H1 (cell line): ENCODE data around the gene TMEM164. TPM values are rescaled to one million over a fixed set of nuclear protein-coding genes. Genes with fewer than 3 reads are reported as not detected.

Source experiments
- CTCF ChIA-PET: fragments of 300-600 bp; sonication (Branson Sonifier 250); formaldehyde crosslinking; loops from one replicate; lab custom pipeline; 2021; ENCODE audit not compliant: partially characterized antibody; lab: Charles Lee
- POLR2A ChIA-PET: fragments of 300-600 bp; sonication (Branson Sonifier 250); formaldehyde crosslinking; loops from one replicate; lab custom pipeline; 2021; ENCODE audit warnings: inconsistent platforms; ENCODE audit not compliant: partially characterized antibody; lab: Charles Lee
- DNase-seq, 2 experiments: peaks; one replicate each; pipeline versions ENCODE4 v3.0.0 to v3.0.0-alpha.2; 2010 to 2022; ENCODE audit warnings: low spot score in 2 of 2, low read depth in 1 of 2, mixed read lengths in 1 of 2
- FAIRE-seq: peaks from 2 replicates; lab custom pipeline; 2011; peaks lifted over from hg19 to GRCh38; lab: Jason Lieb, UNC
- H2AFZ ChIP-seq: 2 replicates; pipeline ENCODE4 v1.8.1; 2012; ENCODE audit warnings: low read length, inconsistent platforms
- H2AK5ac ChIP-seq: 2 replicates; pipeline ENCODE4 v1.6.1; 2013; ENCODE audit warnings: low read depth, low read length
- H2BK120ac ChIP-seq: replicated peaks from 2 replicates; pipeline ENCODE3; 2013; ENCODE audit warnings: low read depth, low read length, inconsistent platforms
- H2BK12ac ChIP-seq: 2 replicates; pipeline ENCODE4 v1.6.1; 2013; ENCODE audit warnings: low read depth, low read length
- H2BK15ac ChIP-seq: 2 replicates; pipeline ENCODE4 v1.6.1; 2013; ENCODE audit warnings: low read length
- H2BK20ac ChIP-seq: 2 replicates; pipeline ENCODE4 v1.6.1; 2013; ENCODE audit warnings: low read length
- H2BK5ac ChIP-seq: 2 replicates; pipeline ENCODE4 v1.6.1; 2013; ENCODE audit warnings: low read depth, low read length
- H3K14ac ChIP-seq: 2 replicates; pipeline ENCODE4 v1.6.1; 2013; ENCODE audit warnings: inconsistent platforms; ENCODE audit not compliant: insufficient read length
- H3K18ac ChIP-seq: 2 replicates; pipeline ENCODE4 v1.6.1; 2013; ENCODE audit warnings: low read length; ENCODE audit errors: extremely low read depth
- H3K23ac ChIP-seq: 2 replicates; pipeline ENCODE4 v1.6.1; 2013; ENCODE audit warnings: inconsistent platforms; ENCODE audit not compliant: insufficient read length
- H3K23me2 ChIP-seq: 2 replicates; pipeline ENCODE4 v1.6.1; 2013; ENCODE audit warnings: low read depth, low read length
- H3K27ac ChIP-seq: 2 replicates; pipeline ENCODE4 v1.6.1; 2011; ENCODE audit warnings: low read depth, low read length, inconsistent platforms
- H3K27me3 ChIP-seq, 4 experiments: replicated peaks in 1 of 4; 1 replicate in 1 of 4; 2 replicates in 3 of 4; pipeline versions ENCODE4 v1.6.1 to v1.8.1; 2011 to 2013; ENCODE audit warnings: low read length in 3 of 4, mild to moderate bottlenecking in 3 of 4, inconsistent platforms in 2 of 4, mixed read lengths in 2 of 4, moderate library complexity in 1 of 4; ENCODE audit not compliant: control insufficient read depth in 3 of 4, insufficient read depth in 3 of 4; ENCODE audit errors: extremely low read depth in 1 of 4
- H3K36me3 ChIP-seq, 4 experiments: 2 replicates each; pipeline versions ENCODE4 v1.6.1 to v1.8.1; 2011 to 2013; ENCODE audit warnings: mild to moderate bottlenecking in 4 of 4, low read length in 3 of 4, moderate library complexity in 2 of 4, control low read depth in 1 of 4, inconsistent platforms in 1 of 4; ENCODE audit not compliant: insufficient read depth in 4 of 4, control insufficient read depth in 2 of 4
- H3K4ac ChIP-seq: replicated peaks from 2 replicates; pipeline ENCODE3; 2013; ENCODE audit warnings: low read length, low read depth, mixed read lengths, inconsistent platforms; ENCODE audit not compliant: insufficient read length
- H3K4me1 ChIP-seq, 4 experiments: replicated peaks in 1 of 4; 1 replicate in 1 of 4; 2 replicates in 3 of 4; pipeline versions ENCODE4 v1.6.1 to v1.8.1; 2011 to 2013; ENCODE audit warnings: low read length in 3 of 4, inconsistent platforms in 2 of 4, mixed read lengths in 1 of 4; ENCODE audit not compliant: insufficient read depth in 4 of 4, control insufficient read depth in 3 of 4
- H3K4me2 ChIP-seq, 2 experiments: 2 replicates each; pipeline versions ENCODE4 v1.6.1 to v1.8.1; 2011 to 2013; ENCODE audit warnings: low read depth in 2 of 2, low read length in 2 of 2, control low read depth in 1 of 2, inconsistent platforms in 1 of 2, mild to moderate bottlenecking in 1 of 2; ENCODE audit not compliant: insufficient read depth in 1 of 2
- H3K4me3 ChIP-seq, 4 experiments: fragments of 200-600, 300-600 bp in 1 of 4; sonication (generic), shearing (Covaris generic), sonication (Bioruptor Twin) in 1 of 4; 2 replicates each; pipeline versions ENCODE4 v1.5.1 to v1.8.1; 2011 to 2016; ENCODE audit warnings: low read length in 4 of 4, low read depth in 3 of 4, control low read depth in 2 of 4, inconsistent platforms in 2 of 4, mild to moderate bottlenecking in 2 of 4, mixed read lengths in 1 of 4, moderate library complexity in 1 of 4; ENCODE audit not compliant: insufficient read depth in 2 of 4; ENCODE audit errors: extremely low read depth in 1 of 4
- H3K56ac ChIP-seq: replicated peaks from 2 replicates; pipeline ENCODE3; 2013; ENCODE audit warnings: low read depth, mild to moderate bottlenecking, mixed read lengths, low read length, inconsistent platforms; ENCODE audit not compliant: insufficient read length
- H3K79me1 ChIP-seq: 2 replicates; pipeline ENCODE4 v1.6.1; 2013; ENCODE audit warnings: low read depth, low read length, control low read depth
- H3K79me2 ChIP-seq, 2 experiments: 2 replicates each; pipeline versions ENCODE4 v1.6.1 to v1.8.1; 2012 to 2013; ENCODE audit warnings: low read length in 2 of 2, mild to moderate bottlenecking in 2 of 2, inconsistent platforms in 1 of 2; ENCODE audit not compliant: insufficient read depth in 2 of 2, control insufficient read depth in 1 of 2
- H3K9ac ChIP-seq, 4 experiments: replicated peaks in 1 of 4; 1 replicate in 1 of 4; 2 replicates in 3 of 4; pipeline versions ENCODE4 v1.6.1 to v1.8.1; 2011 to 2013; ENCODE audit warnings: low read depth in 3 of 4, low read length in 3 of 4, control low read depth in 2 of 4, mild to moderate bottlenecking in 2 of 4, moderate library complexity in 2 of 4, inconsistent platforms in 1 of 4; ENCODE audit errors: extremely low read depth in 1 of 4
- H3K9me3 ChIP-seq, 2 experiments: 2 replicates each; pipeline versions ENCODE4 v1.6.1 to v1.8.1; 2012 to 2013; ENCODE audit warnings: mild to moderate bottlenecking in 2 of 2, moderate library complexity in 2 of 2, control low read depth in 1 of 2, inconsistent platforms in 1 of 2, low read depth in 1 of 2, low read length in 1 of 2, mixed read lengths in 1 of 2; ENCODE audit not compliant: insufficient read depth in 2 of 2
- H4K20me1 ChIP-seq, 2 experiments: replicated peaks in 1 of 2; 2 replicates each; pipeline versions ENCODE3 to v1.8.1; 2011 to 2013; ENCODE audit warnings: inconsistent platforms in 2 of 2, low read length in 2 of 2, mild to moderate bottlenecking in 1 of 2; ENCODE audit not compliant: insufficient read depth in 2 of 2, control insufficient read depth in 1 of 2
- H4K5ac ChIP-seq: 2 replicates; pipeline ENCODE4 v1.6.1; 2013; ENCODE audit warnings: low read length, low read depth, mixed read lengths, inconsistent platforms; ENCODE audit not compliant: insufficient read length
- H4K8ac ChIP-seq: 2 replicates; pipeline ENCODE4 v1.8.0; 2013; ENCODE audit warnings: mild to moderate bottlenecking, moderate library complexity, low read length, inconsistent platforms; ENCODE audit not compliant: insufficient read depth; ENCODE audit errors: extremely low read depth
- H4K91ac ChIP-seq: replicated peaks from 2 replicates; pipeline ENCODE3; 2013; ENCODE audit warnings: low read length, mixed read lengths, inconsistent platforms; ENCODE audit not compliant: insufficient read length
- WGBS, 2 experiments: shearing (Covaris generic) in 1 of 2; methylation state at CpG; one replicate each; pipeline versions ENCODE4 v1.1.6 to v1.1.7; 2013 to 2015; ENCODE audit warnings: low lambda C conversion rate in 2 of 2, mixed read lengths in 2 of 2, inconsistent platforms in 1 of 2, low coverage in 1 of 2, missing lambda C conversion rate in 1 of 2; ENCODE audit not compliant: insufficient replicate concordance in 2 of 2, insufficient coverage in 1 of 2, insufficient read length in 1 of 2; ENCODE audit errors: extremely low coverage in 1 of 2, missing lambda C conversion rate in 1 of 2; 5-methylcytosine and 5-hydroxymethylcytosine counted together
- polyA plus RNA-seq, 7 experiments: library from polyadenylated mRNA; depleted of rRNA in 3 of 7; stranded (reverse) in 5 of 7; unstranded in 2 of 7; fragments of >200 nt in 5 of 7; fragments of 200-250 nt in 2 of 7; gene quantifications; 1 replicate in 5 of 7; 2 replicates in 1 of 7; 4 replicates in 1 of 7; pipeline versions ENCODE4 v1.2.1 to v1.2.3, GENCODE V29; 2011 to 2013; ENCODE audit warnings: missing spikeins in 2 of 7, mixed read lengths in 2 of 7
- total RNA-seq: library from RNA; stranded (reverse); fragmentation: NEBNext Ultra II Directional; extraction: Animal tissue kit (Norgen Biotek cat#: 25700); gene quantifications from 2 replicates; pipeline ENCODE4 v1.2.1, GENCODE V29; 2021

Gene TMEM164
- total and polyA plus RNA-seq, 2 of the 8 experiments (the other 6 are each of a cell fraction or from before 2014, with no cell fraction given) = 7.3 to 14.8 TPM

GRCh38 chrX:110123331-110123782 lies 120.4 kb downstream of the TMEM164 start:
- no peaks in the 10 kb centered on the region for H3K23me2 ChIP-seq
- H3K79me1 ChIP-seq = no peaks in the 10 kb centered on the region
- H3K18ac ChIP-seq = no peak overlapping the region
- H3K56ac ChIP-seq = no peak overlapping the region
- no peak overlapping the region for H2BK12ac ChIP-seq
- H4K5ac ChIP-seq = no peak overlapping the region
- no peak overlapping the region for H2BK15ac ChIP-seq
- whole genome bisulfite sequencing, 2 experiments = 79% methylated on average over 3 of the region's 3 CpGs; no CpG with 5 or more reads in 1 of the 2 experiments
- FAIRE-seq = no peak
- no peak overlapping the region for H3K23ac ChIP-seq
- H3K27ac ChIP-seq = no peak overlapping the region
- no peak overlapping the region for H2AK5ac ChIP-seq
- no peak for DNase-seq
- H3K79me2 ChIP-seq = no peaks in the 10 kb centered on the region
- H3K4me2 ChIP-seq = no peak overlapping the region
- H3K9ac ChIP-seq = no peak overlapping the region
- no peak overlapping the region for H3K4me3 ChIP-seq
- H3K36me3 ChIP-seq = no peaks in the 10 kb centered on the region
- ChIA-PET CTCF (no interaction called here), POLR2A (no interaction called here)
- no peak overlapping the region for H4K91ac ChIP-seq
- no peaks in the 10 kb centered on the region for H4K20me1 ChIP-seq
- H3K4ac ChIP-seq = no peak overlapping the region
- no peak overlapping the region for H2AFZ ChIP-seq
- H3K14ac ChIP-seq = no peak overlapping the region
- no peak overlapping the region for H2BK20ac ChIP-seq
- no peak overlapping the region for H4K8ac ChIP-seq
- no peaks in the 10 kb centered on the region for H3K9me3 ChIP-seq
- H2BK5ac ChIP-seq = no peak overlapping the region
- H2BK120ac ChIP-seq = no peak overlapping the region
- no peaks in the 10 kb centered on the region for H3K27me3 ChIP-seq
- no peaks in the 10 kb centered on the region; a peak in 1 of 7 replicates for H3K4me1 ChIP-seq
